Tibial nerve (tissue), 4 donors: ENCODE measurements around the gene KASH5.

ENCODE experiments used
- EP300 ChIP-seq, 2 donors: sonication (generic); formaldehyde crosslinking; IDR thresholded peaks; one replicate each; pipeline ENCODE4 v1.6.1; 2017; ENCODE audit warnings: antibody characterized with exemption in 2 of 2, mild to moderate bottlenecking in 1 of 2
- POLR2A ChIP-seq, 2 donors: fragments of 450-650 bp; IDR thresholded peaks; one replicate each; pipeline ENCODE4 v1.6.1; 2017; ENCODE audit warnings: antibody characterized with exemption in 2 of 2, mild to moderate bottlenecking in 2 of 2, moderate library complexity in 2 of 2
- TF ChIP-seq, protein P1 (sequence below), 5 experiments: fragments of 200-600 bp in 3 of 5; fragments of 450-650 bp in 2 of 5; sonication (generic) in 3 of 5; IDR thresholded peaks; one replicate each; pipeline ENCODE4 v1.5.1; 2016 to 2019; ENCODE audit warnings: antibody characterized with exemption in 5 of 5, mild to moderate bottlenecking in 3 of 5, moderate library complexity in 2 of 5

DNA sequence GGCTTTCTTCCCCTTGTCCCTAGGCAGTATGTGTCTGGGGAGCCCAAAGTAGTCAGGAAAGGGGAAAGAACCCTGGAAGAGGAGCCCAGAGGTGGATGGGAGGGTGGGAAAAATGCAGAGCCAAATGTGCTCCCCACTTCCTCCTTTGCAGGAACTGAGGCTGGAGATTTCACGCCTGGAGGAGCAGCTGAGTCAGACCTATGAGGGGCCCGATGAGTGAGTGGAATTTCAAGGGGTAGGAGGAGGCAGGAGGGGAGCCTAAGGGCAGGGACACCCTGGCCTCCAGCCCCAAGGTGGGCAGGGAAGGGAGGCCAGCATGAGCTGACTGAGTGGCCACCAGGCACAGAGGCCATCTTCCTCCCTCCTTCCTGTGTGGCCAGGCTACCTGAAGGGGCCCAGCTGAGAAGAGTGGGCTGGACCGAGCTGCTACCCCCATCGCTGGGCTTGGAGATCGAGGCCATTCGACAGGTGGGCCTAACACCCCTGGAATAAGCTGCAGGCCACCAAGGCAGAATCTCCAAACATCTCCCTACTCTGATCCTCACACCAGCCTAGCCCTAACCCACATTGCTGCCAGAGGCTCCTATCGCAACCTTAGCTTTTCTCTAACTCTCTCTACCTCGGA is 20.9 kb downstream of the KASH5 start:
- TF ChIP-seq, protein P1, sequence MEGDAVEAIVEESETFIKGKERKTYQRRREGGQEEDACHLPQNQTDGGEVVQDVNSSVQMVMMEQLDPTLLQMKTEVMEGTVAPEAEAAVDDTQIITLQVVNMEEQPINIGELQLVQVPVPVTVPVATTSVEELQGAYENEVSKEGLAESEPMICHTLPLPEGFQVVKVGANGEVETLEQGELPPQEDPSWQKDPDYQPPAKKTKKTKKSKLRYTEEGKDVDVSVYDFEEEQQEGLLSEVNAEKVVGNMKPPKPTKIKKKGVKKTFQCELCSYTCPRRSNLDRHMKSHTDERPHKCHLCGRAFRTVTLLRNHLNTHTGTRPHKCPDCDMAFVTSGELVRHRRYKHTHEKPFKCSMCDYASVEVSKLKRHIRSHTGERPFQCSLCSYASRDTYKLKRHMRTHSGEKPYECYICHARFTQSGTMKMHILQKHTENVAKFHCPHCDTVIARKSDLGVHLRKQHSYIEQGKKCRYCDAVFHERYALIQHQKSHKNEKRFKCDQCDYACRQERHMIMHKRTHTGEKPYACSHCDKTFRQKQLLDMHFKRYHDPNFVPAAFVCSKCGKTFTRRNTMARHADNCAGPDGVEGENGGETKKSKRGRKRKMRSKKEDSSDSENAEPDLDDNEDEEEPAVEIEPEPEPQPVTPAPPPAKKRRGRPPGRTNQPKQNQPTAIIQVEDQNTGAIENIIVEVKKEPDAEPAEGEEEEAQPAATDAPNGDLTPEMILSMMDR (IDR thresholded peaks at IDR 0.05): no peak
- TF ChIP-seq EP300 (IDR thresholded peaks at IDR 0.05) (no peak), POLR2A (IDR thresholded peaks at IDR 0.05) (no peak)
